SK-N-MC (cell line): ENCODE data around the gene RHEBL1.

ENCODE experiments used
- DNase-seq: peaks from one replicate; pipeline ENCODE4 v3.0.0-alpha.2; 2011; ENCODE audit warnings: low read depth, low spot score
- H3K27ac ChIP-seq: fragments of 200-600 bp; sonication (generic); 2 replicates; pipeline ENCODE4 v1.5.1; 2016; ENCODE audit warnings: mixed run types
- H3K36me3 ChIP-seq: fragments of 200-600 bp; sonication (generic); 2 replicates; pipeline ENCODE4 v1.6.1; 2017; ENCODE audit warnings: antibody characterized with exemption, low read length, mixed read lengths; ENCODE audit not compliant: insufficient read depth
- H3K4me3 ChIP-seq: fragments of 200-600 bp; sonication (generic); 2 replicates; pipeline ENCODE4 v1.5.1; 2016
- H3K9ac ChIP-seq: fragments of 200-600 bp; sonication (generic); 2 replicates; pipeline ENCODE4 v1.8.0; 2017; ENCODE audit warnings: mixed run types, mixed read lengths; ENCODE audit not compliant: insufficient read length
- H3K9me3 ChIP-seq: fragments of 200-600 bp; sonication (generic); 2 replicates; pipeline ENCODE4 v1.6.1; 2017; ENCODE audit warnings: low read depth, mild to moderate bottlenecking, antibody characterized with exemption, low read length, moderate library complexity, mixed read lengths
- EZH2 ChIP-seq: fragments of 200-600 bp; sonication (generic); IDR thresholded peaks from one replicate; pipeline ENCODE4 v1.6.1; 2017; ENCODE audit warnings: antibody characterized with exemption
- FOXP2 ChIP-seq: optimal IDR thresholded peaks from 2 replicates; pipeline ENCODE3; 2011; ENCODE audit warnings: mild to moderate bottlenecking, moderate library complexity; ENCODE audit not compliant: insufficient read depth; ENCODE audit errors: extremely low read length, control extremely low read depth
- POLR2AphosphoS5 ChIP-seq: IDR thresholded peaks from 2 replicates; pipeline ENCODE4 v1.6.1; 2012; ENCODE audit warnings: mild to moderate bottlenecking, low read depth, low read length, borderline replicate concordance

RHEBL1 gene

DNA sequence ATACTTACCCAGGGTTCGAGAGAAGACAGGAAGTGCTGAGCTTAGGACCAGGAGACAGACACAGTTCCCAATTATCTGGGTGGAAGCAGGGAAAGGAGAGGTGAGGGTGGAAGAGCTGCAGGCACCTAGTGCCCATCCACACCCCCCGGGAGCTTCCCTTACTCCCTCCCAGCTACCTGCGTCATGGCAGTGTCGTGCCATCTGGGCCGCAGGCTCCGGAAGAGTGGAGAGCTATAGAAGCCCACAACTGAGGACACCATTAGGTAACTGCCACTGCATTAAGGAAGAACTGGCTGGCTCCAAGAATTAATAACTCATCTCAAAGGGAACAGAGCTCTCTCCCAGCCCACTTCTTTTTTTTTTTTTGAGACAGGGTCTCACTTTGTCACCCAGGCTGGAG, 30.6 kb upstream of the RHEBL1 start:
- H3K4me3 ChIP-seq = no peak overlapping the region
- peaks cover 33% of the 10 kb centered on the region; the same call in 1 of the 2 replicates for H3K36me3 ChIP-seq
- TF ChIP-seq FOXP2 (no peak), POLR2AphosphoS5 (no peak), EZH2 (no peak)
- no peaks in the 10 kb centered on the region for H3K9me3 ChIP-seq
- no peak overlapping the region for H3K27ac ChIP-seq
- H3K9ac ChIP-seq = no peak overlapping the region
- DNase-seq = no peak

- no peak for DNase-seq
- no peaks in the 10 kb centered on the region for H3K9me3 ChIP-seq
- H3K4me3 ChIP-seq = no peak overlapping the region
- TF ChIP-seq FOXP2 (no peak), EZH2 (no peak), POLR2AphosphoS5 (no peak)
- H3K27ac ChIP-seq = no peak overlapping the region
- H3K36me3 ChIP-seq = peaks cover 26% of the 10 kb centered on the region; the same call in 1 of the 2 replicates
- H3K9ac ChIP-seq = no peak overlapping the region
These were observed 28.9 kb upstream of the RHEBL1 start for GRCh38 chr12:49098703-49099102.

GRCh38 chr12:49098035-49098451, 28.3 kb upstream of the RHEBL1 start:
- no peak for TF ChIP-seq EZH2
- no peak for TF ChIP-seq FOXP2
- TF ChIP-seq POLR2AphosphoS5 = no peak
- no peak overlapping the region for H3K4me3 ChIP-seq
- H3K36me3 ChIP-seq = peaks cover 25% of the 10 kb centered on the region; the same call in 1 of the 2 replicates
- H3K9ac ChIP-seq = no peak overlapping the region
- DNase-seq = no peak
- no peaks in the 10 kb centered on the region for H3K9me3 ChIP-seq
- H3K27ac ChIP-seq = no peak overlapping the region

DNA sequence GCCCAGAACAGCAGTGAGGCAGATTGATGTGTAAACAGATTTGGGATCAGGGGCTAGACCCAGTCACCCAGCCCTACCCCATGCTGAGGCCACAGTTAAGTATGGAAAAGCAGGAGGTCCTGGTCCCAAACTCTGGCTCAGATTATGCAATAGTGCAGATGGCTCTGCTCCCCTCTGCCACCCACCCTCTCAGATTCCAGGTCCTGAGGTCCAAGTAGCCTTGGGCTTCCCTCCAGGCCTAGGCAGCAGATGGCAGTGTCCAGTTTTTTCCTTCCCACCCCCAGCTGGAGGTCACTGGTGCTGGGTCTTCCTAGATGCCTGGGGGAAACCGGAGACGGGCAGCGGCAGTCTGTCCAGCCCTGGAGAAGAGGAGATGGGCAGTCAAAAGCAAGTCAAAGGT, 27.6 kb upstream of the RHEBL1 start:
- TF ChIP-seq FOXP2 (no peak), EZH2 (no peak), POLR2AphosphoS5 (no peak)
- no peaks in the 10 kb centered on the region for H3K9me3 ChIP-seq
- H3K4me3 ChIP-seq = no peak overlapping the region
- no peak overlapping the region for H3K9ac ChIP-seq
- no peak for DNase-seq
- H3K36me3 ChIP-seq = peaks cover 19% of the 10 kb centered on the region; the same call in 1 of the 2 replicates
- no peak overlapping the region for H3K27ac ChIP-seq

DNA sequence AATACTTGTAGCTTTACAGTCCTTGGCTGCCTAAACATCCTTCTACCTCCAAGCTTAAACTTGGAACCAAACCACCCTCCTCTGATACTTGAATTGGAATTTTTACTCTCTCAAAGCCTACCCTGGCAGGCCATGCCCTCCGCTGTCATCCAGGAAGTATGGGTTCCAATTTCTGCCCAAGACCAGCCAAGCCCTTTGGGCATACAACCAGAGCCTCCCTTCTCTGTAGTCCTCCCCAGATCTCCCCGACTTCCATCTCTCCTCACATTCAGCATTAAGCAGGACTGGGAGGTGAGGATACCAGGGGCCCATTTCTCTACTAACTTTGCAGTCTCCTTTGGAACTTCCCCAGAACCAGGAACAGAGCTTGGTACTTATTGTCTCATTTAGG, 25.2 kb upstream of the RHEBL1 start:
- H3K9ac ChIP-seq = no peak overlapping the region
- H3K4me3 ChIP-seq = no peak overlapping the region
- H3K27ac ChIP-seq = no peak overlapping the region
- H3K36me3 ChIP-seq = peaks cover 3% of the 10 kb centered on the region; the same call in 1 of the 2 replicates
- TF ChIP-seq FOXP2 = no peak
- TF ChIP-seq POLR2AphosphoS5 = no peak
- TF ChIP-seq EZH2 = no peak
- DNase-seq = no peak
- H3K9me3 ChIP-seq = no peaks in the 10 kb centered on the region

- Histone ChIP-seq H3K27ac (no peak within 1 kb of the TSS), H3K9me3 (no peaks in the 10 kb centered on the region), H3K4me3 (no peak within 1 kb of the TSS), H3K36me3 (no peaks in the 10 kb centered on the region; the same call in 1 of the 2 replicates), H3K9ac (no peak within 1 kb of the TSS)
- TF ChIP-seq POLR2AphosphoS5 (no peak), EZH2 (peak; percentile 33), FOXP2 (no peak)
- no peak for DNase-seq
These were observed 24.6 kb upstream of the RHEBL1 start, which contains the start of gene DHH for GRCh38 chr12:49094160-49094974. DHH (minus strand) TSS chr12:49094801; CDS start chr12:49094512, 289 bp downstream.

DNA sequence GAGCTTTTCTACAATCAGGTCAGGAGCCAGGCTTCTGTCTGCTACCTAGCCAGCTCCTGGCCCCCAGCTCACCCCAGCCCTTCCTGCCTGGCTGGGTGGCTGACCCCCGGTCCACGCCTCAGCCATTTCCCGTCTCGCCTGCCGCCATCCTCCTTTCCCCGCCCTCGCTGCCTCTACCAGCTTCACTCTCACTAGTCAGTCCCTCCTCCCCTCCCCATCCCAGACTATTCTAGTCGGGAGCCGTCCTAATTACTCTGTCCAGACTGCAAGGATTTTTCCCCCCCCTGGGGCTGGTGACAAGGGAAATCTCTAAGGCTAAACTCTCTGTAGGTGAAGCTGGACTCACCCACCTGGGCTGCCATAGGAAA, 24.0 kb upstream of the RHEBL1 start:
- Histone ChIP-seq H3K9me3 (no peaks in the 10 kb centered on the region), H3K36me3 (no peaks in the 10 kb centered on the region), H3K4me3 (no peak overlapping the region), H3K27ac (no peak overlapping the region), H3K9ac (no peak overlapping the region)
- no peak for TF ChIP-seq EZH2
- no peak for TF ChIP-seq FOXP2
- no peak for TF ChIP-seq POLR2AphosphoS5
- no peak for DNase-seq

- H3K9ac ChIP-seq = no peak overlapping the region
- H3K4me3 ChIP-seq = no peak overlapping the region
- DNase-seq = no peak
- H3K9me3 ChIP-seq = no peaks in the 10 kb centered on the region
- no peak for TF ChIP-seq FOXP2
- TF ChIP-seq EZH2 = no peak
- no peak for TF ChIP-seq POLR2AphosphoS5
- no peak overlapping the region for H3K27ac ChIP-seq
- H3K36me3 ChIP-seq = no peaks in the 10 kb centered on the region
These were observed 23.1 kb upstream of the RHEBL1 start for GRCh38 chr12:49092816-49093406.
